Measurements from ENCODE around the gene LEMD3. TPM values are rescaled to one million over a fixed set of nuclear protein-coding genes. Genes with fewer than 3 reads are reported as not detected.
"Not testable (repeated sequence)": the region's sequence is repeated elsewhere in the genome, so short reads cannot be mapped to it uniquely, and the experiment has no call there.

LEMD3 gene
- polyA plus RNA-seq, 1 donor = 48.4 TPM

GRCh38 chr12:65277994-65278575 is 108.7 kb downstream of the LEMD3 start:
- no peak for DNase-seq

GRCh38 chr12:65278576-65279368 is 109.4 kb downstream of the LEMD3 start, which contains the start of gene MSRB3:
MSRB3 (plus strand) TSS chr12:65278683; CDS start chr12:65308580, 29,897 bp downstream.
- DNase-seq = peak; percentile 70

DNA sequence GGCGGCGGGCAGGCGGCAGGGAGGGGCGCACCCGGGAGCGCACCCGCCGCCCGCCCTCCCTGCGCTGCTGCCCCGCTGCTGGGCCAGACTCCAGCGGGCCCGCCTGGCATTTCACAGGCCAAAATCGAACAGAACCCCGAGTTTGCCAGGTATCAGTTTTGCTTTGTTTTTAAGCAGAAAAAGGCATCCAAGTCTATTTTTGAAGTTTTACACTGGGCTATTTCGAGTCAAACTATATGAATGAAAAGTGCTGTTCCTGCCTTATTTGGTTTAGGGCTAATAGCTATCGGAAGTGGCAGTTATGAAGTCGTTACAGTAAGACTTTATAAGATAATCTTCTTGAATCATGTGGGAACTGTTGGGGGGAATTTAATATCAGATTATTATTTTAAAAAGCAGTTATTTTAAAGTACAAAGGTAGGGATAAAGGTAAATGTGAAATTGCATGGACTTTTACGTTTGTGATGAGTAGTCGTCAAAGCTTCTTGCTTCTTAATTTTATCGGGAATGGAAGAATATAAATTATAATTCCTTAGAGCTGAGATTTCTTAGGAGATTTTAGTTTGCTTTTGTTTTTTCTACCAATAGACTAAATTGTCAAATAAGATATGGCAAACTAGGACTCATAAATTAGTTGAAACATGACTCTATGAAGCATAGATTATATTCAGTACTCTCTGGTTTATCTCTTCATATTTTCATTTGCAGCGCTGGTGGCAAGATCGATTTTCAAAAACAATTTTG is 110.2 kb downstream of the LEMD3 start:
- DNase-seq = no peak

GRCh38 chr12:65280306-65280705 is 110.9 kb downstream of the LEMD3 start:
- no peak for DNase-seq

- DNase-seq = no peak
Measured at GRCh38 chr12:65282840-65283239, 113.5 kb downstream of the LEMD3 start.

GRCh38 chr12:65285532-65285931 is 116.1 kb downstream of the LEMD3 start:
- not testable (repeated sequence) for DNase-seq

GRCh38 chr12:65287426-65287825 is 118.0 kb downstream of the LEMD3 start:
- no peak for DNase-seq

DNA sequence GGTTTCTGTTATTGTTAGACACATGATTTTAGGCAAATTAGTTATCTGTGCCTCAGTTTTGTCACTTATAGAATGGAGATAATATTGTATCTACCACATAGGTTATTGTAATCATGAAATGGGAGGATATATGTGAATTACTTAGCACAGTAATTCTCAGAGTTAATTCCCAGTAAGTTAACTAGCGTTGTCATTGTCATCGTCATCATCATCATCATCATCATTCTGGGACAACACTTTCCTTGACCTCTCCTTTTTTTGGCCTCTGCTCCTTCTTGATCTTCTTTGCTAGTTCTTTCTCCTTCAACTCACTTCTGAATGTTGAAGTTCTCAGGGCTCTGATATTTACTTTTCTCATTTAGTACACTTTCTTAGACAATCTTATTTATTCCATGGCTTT is 122.9 kb downstream of the LEMD3 start:
- no peak for DNase-seq

DNA sequence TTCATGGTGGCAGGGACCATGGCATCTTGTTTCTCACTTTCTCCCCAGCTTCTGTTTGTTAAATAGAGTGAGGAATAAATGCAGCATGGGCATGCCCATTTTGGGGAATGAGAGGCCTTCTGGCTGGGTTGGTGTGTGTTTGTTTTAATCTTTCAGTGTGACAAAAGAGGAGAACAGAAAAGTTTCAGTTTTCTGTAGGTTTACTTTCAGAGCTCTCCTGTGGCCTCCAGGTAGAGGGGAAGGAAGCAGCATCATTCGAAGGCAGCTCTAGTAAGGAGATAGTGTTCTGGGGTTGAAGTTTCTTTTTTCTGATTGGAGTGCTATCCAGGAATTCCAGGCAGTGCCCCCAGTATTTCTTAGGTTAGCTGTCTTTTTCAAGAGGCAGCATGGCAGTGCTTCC is 124.4 kb downstream of the LEMD3 start:
- DNase-seq = no peak

DNA sequence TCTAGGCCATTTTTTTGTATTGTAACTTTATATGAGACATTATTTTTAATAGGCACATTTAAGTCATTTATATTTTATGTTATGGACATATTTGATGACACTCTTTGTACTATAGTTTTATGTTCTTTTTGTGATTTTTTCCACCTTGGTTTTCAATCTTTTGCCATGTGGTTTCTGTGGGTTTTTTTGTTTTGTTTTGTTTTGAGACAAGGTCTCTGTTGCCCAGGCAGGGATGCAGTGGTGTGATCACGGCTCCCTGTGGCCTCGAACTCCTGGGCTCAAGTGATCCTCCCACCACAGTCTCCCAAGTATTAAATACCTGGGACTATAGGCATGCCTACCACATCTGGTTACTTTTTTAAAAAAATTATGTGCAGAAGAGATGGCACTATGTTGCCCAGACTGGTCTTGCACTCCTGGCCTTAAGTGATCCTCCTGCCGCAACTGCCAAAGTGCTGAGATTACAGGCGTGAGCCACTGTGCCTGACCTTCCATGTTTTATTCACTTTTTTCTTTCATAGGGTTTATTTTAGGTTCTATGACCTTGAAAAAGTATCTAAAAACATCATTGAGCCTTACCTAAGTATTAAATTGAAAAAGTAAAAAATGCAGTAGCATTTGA is 125.4 kb downstream of the LEMD3 start:
- DNase-seq = no peak

DNA sequence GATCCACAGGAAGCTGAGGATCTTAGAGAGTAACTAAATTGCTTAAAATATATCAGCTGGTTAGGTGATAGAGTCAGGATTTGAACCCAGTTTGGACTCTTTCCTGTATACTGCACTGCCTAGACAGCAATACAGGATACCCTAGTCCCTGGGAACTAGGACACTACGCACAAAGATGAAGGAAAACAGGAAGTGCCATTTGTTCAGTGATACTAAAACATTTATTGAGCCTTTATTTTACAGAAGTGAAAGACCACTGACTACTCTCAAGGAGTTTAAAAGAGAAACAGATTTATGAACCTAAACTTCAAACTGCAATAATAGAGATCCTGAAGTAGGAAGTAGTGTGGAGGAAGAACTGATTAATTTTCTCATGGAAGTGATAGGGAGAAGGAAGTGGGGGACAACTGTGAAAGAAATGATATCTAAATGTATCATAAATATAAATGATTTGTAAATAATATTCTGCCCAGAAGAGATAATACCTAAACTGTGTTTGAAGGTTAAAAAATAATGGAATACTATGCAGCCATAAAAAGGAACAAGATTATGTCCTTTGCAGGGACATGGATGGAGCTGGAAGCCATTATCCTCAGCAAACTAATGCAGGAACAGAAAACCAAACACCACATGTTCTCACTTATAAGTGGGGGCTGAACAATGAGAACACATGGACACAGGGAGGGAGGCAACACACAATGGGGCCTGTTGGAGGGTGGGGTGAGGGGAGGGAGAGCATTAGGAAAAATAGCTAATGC is 127.3 kb downstream of the LEMD3 start:
- DNase-seq = no peak

Other genes with a start within 250 kb of the LEMD3 start
- gene WIF1, start 48.3 kb upstream of the LEMD3 start, polyA plus RNA-seq (ENCODE audit: insufficient read length) = 1.8 TPM
- 21.8 TPM for gene MSRB3, start 109.1 kb downstream of the LEMD3 start, polyA plus RNA-seq (ENCODE audit: insufficient read length)

All from left kidney (tissue), 2 donors.